Hematopoietic multipotent progenitor cell treated with erythropoietin and hydrocortisone succinate and interleukin-3 and kit ligand, for 4 days (in vitro differentiated cells): ENCODE results near the gene BTBD9.

Source experiments
- DNase-seq: peaks from one replicate; pipeline ENCODE4 v3.0.0-alpha.2; 2015

The BTBD9 gene

GRCh38 chr6:38273325-38273724 is 366.4 kb downstream of the BTBD9 start:
- DNase-seq: no peak

GRCh38 chr6:38272222-38272621 is 367.5 kb downstream of the BTBD9 start:
- no peak for DNase-seq

DNA sequence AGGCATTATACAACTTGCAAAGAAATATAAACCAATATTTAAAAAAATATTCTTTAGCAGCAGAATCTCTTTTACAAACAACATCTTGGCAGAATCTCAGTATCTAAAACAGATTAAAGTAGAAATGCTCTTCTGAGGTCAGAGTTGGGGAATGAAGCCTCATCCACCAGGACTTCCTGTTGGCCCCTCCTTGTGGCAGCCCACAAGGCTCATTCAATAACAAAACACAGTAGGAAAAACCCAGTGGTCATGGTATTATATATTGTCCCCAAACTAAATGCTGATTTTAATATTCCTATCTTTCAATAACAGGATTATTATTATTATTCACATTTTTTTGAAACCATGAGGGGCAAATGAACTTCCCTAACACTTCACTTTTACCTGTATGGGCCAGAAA is 368.6 kb downstream of the BTBD9 start:
- DNase-seq: peak; percentile 19

DNA sequence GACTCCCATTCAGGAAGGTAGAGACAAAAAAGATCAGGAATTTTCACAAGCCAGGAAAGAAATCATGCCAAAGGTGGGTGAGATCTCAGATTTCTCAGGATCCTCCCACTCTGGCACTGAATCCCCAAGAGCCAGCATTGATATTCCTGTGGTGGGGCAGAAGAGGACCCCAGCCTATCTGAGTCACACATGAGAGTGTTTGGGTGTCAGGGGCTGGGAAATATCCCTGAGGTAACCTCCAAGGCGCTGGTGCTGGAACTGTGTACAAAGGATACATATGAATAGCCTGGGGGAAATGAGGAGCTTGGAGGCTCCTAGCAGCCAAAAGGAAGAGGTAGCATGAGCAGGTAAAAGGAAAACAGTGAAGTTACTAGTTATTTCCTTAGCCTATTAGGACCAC is 369.4 kb downstream of the BTBD9 start:
- DNase-seq: no peak

DNA sequence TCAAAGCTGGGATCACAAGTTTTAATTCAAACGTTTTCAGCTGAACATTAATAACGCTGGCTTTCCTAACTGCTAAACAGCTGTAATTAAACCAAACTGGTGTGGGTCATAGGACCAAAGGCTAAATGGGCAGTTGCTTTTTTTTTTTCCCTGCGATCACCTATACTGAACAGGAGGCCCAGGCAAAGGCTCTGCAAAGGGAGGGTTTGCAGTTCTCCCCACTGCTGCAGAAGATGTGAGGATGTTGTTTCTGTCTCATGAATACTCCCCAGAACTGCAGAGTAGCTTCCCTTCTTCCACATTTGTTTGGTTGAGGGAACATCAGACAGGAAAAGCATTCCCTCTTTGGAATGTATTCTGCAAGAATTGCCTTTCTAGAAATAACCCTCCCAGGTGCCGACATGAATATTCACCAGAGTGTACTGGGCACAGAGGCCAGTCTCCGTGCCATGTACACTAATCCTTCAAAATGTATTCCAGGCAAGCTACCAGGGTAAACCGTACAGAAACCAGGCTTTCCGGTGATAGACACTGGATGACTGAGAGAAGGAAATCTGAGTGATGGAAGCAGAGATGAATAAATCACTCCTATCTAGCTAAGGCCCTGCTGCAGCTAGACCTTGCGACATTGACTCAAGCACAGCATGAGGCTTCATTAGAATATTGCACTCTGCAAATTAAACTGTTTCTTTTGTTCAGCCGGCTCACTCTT is 370.1 kb downstream of the BTBD9 start:
- no peak for DNase-seq

DNA sequence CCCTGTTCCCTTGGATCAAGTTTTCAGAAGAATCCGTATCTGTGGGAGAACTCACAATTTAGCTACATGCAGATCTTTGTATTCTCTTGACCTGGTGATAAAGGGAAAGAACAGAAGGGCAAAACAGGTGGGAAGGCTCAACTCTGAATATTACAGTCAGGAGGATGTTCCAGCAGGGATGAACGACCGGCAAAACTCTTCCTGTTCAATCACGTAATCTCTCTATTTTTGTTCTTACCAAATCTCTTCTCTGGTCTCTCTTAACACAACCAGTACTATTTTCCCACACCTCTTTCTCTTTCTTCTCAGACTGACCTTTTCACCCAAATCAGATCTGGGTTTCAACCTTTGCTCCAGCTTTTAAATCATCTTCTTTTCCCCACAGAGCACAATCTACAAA is 371.4 kb downstream of the BTBD9 start:
- no peak for DNase-seq

- DNase-seq: no peak
Measured at GRCh38 chr6:38266921-38267354, 372.8 kb downstream of the BTBD9 start.

- DNase-seq: no peak
Measured at GRCh38 chr6:38264605-38265004, 375.1 kb downstream of the BTBD9 start.

GRCh38 chr6:38262609-38263008 is 377.1 kb downstream of the BTBD9 start:
- no peak for DNase-seq

DNA sequence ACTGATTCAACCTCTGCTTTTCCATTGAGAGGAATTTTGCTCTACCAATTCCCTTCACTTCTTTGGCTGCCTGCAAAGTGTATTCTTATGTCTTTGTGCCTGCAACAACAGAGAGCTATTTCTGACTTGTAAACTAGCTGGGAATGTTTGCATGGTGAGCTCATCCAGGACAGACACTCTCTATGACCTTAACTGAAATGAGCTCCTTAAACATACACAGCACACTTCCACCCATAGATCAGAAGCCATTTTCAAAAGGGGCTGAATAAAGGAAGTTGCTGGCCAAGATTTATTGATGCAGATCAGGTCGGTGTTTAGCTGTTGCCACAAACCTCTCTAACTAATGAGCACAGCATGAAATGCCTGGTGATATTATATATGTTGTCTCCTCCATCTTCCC is 377.7 kb downstream of the BTBD9 start:
- DNase-seq: no peak

- no peak for DNase-seq
Measured at GRCh38 chr6:38261626-38262025, 378.1 kb downstream of the BTBD9 start.

- no peak for DNase-seq
Measured at GRCh38 chr6:38259736-38260135, 380.0 kb downstream of the BTBD9 start.

- DNase-seq: no peak
Measured at GRCh38 chr6:38248500-38249234, 391.1 kb downstream of the BTBD9 start.

GRCh38 chr6:38245295-38245694 is 394.4 kb downstream of the BTBD9 start:
- DNase-seq: no peak

- no peak for DNase-seq
Measured at GRCh38 chr6:38244869-38245268, 394.9 kb downstream of the BTBD9 start.

DNA sequence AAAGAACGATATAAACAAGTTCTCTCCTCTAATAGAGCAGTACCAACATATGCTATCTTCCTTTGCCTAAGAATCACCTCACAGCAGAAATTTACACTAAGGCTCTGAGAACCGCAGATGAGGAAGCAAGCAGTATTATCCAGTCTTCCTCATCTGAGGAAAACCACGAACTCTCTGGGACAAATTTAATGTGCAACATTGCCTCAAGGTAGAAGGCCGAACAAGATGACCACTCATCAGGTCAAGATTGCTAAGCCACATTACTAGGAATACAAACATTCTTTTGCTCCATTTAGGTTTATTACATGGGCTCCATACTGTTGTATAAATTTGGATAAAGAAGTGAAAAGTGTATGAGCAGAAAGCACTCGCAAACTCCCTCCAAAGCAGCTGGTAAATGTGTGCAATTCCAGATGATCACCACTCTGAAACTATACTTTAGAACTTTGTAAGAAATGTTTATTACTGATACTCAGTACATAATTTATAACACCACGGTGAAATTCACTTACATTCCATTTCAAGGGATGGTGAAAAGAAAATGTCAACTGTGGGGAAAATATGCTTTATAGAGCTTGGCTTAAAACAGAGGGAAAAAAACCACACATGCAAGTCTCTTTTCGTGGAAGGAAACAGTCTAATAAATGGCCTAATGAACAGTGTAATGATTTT is 398.4 kb downstream of the BTBD9 start:
- no peak for DNase-seq

DNA sequence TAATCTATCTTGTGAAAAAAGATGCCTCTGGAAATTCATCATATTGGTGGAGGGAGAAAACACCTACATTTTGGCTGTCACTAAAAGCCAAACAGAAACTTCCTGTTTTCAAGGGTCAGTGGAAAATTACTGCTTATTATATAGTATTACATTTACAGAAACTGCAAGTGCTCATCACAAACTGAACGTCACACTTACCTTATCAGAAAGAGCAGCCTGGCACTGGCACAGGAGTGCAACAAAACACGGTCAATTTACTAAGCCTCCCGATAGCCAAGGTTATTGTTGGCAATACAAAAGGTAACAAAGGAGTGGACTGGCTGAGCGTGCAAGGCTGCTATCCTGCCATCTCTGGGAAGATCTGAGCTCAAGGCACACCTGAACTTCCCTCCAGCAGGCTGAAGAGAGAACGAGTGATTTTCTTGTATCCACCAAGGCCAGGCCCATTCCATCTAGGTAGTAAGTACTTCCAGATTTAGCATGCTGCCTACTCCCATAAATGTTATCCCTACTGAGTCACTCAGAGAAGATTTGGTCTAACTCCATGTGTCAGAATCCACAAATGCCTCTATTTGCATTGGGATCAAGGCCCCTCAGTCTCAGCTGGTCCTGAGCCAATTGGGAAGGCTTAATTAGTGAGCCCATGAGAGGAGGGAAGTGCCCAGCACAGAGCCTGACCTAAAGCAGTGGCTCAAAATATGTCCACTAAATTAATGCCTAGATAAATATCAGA is 399.8 kb downstream of the BTBD9 start:
- DNase-seq: peak; percentile 21

GRCh38 chr6:38236631-38237030 is 403.1 kb downstream of the BTBD9 start:
- no peak for DNase-seq

- DNase-seq: no peak
Measured at GRCh38 chr6:38234934-38235682, 404.6 kb downstream of the BTBD9 start.

DNA sequence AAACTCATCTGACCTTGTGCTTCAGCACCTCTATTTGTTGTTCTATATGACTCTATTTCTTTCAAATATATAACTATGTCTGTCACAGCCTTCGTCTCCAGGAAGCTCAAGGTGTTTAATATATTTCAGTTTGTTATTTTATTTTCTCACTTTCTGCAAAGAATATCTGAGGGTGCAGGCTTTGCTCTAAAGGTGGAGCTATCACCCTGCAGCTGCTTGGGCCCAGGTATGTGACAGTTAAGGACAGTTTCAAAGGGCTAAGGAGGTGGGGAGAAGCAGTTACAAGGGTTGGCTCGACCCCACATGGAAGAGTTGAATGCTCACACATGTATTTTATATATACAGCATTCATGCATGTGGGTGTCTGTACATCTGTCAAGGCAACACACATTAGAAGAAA is 405.6 kb downstream of the BTBD9 start:
- DNase-seq: no peak

DNA sequence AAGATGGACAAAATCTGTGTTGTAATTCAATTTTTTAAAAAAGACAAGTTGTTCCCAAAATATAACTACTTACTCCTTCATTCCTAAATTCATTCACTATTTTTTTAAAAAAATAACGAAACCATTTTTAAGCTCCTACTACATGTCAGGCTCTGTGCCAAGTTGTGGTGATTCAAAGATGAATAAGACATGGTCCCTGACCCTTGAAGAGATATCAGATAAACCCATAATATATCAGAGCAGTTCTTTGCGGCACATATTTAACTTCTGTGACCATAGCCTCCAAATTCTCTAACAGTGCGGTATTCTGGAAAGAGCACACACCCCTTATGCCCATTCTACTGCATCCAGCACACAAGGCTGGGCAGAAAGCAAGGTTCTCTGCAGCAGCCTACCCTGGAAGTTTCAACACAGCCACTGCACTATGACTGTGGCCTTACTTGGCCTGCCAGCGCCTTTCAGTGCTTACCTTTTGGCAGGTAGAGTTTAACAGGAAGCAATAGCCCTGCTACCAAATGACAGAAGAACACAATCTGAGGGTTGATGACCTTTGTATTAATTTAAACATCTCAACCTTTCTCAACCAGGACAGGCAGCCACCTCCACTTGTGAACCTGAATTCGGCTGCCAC is 406.5 kb downstream of the BTBD9 start:
- no peak for DNase-seq

DNA sequence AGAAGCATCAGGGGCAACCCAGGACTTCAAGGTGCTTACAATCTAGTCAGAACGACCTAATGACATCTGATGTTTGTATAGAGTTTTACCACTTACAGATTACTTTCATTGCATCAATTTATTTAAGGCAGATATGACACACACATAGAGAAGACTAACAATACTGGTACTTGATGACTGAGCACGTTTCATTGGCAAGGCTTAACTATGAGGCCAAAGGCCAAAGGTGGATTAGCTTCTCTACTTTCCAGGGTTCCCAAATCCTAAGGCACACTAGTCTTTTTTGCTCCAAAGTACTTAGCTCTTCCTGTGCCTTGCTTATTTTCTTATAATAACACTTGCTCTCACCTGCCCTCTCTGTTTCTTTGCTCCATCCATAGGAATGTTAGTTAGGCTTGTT is 414.0 kb downstream of the BTBD9 start:
- DNase-seq: no peak
